Right atrium auricular region (tissue), 2 donors: ENCODE measurements around the gene COL4A6. TPM values are rescaled to one million over a fixed set of nuclear protein-coding genes. Genes with fewer than 3 reads are reported as not detected.

Experiments used
- DNase-seq: peaks from one replicate; pipeline ENCODE4 v3.0.0-alpha.2; 2019; ENCODE audit warnings: low spot score
- H3K27ac ChIP-seq, 2 donors: fragments of 200-600 bp; sonication (generic); 1 replicate in 1 of 2; 2 replicates in 1 of 2; pipeline ENCODE4 v1.5.1; 2016 to 2019
- H3K27me3 ChIP-seq, 2 donors: fragments of 200-600 bp; sonication (generic); one replicate each; pipeline versions ENCODE4 v1.5.1 to v1.6.0; 2017 to 2019
- H3K36me3 ChIP-seq: fragments of 200-600 bp; sonication (generic); one replicate; pipeline ENCODE4 v1.5.1; 2016
- H3K4me1 ChIP-seq, 2 donors: fragments of 200-600 bp; sonication (generic); one replicate each; pipeline versions ENCODE4 v1.5.1 to v1.6.0; 2017 to 2019
- H3K4me3 ChIP-seq, 2 donors: fragments of 200-600 bp; sonication (generic); 1 replicate in 1 of 2; 2 replicates in 1 of 2; pipeline ENCODE4 v1.5.1; 2017 to 2019; ENCODE audit warnings: mild to moderate bottlenecking in 1 of 2, moderate library complexity in 1 of 2
- H3K9me3 ChIP-seq, 2 donors: fragments of 200-600 bp; sonication (generic); one replicate each; pipeline ENCODE4 v1.5.1; 2019
- total RNA-seq, 2 donors: library from RNA; depleted of rRNA; stranded (reverse); fragments of >200 nt; gene quantifications; one replicate each; pipeline ENCODE4 v1.1.0, GENCODE V29; 2016
- TF ChIP-seq, protein P1 (sequence below), 2 donors: fragments of 200-600 bp; sonication (generic); IDR thresholded peaks; one replicate each; pipeline ENCODE4 v1.5.1; 2019; ENCODE audit warnings: antibody characterized with exemption in 2 of 2

Gene COL4A6
- total RNA-seq, 2 donors from 2014 or later: 4.6 to 17.7 TPM

DNA sequence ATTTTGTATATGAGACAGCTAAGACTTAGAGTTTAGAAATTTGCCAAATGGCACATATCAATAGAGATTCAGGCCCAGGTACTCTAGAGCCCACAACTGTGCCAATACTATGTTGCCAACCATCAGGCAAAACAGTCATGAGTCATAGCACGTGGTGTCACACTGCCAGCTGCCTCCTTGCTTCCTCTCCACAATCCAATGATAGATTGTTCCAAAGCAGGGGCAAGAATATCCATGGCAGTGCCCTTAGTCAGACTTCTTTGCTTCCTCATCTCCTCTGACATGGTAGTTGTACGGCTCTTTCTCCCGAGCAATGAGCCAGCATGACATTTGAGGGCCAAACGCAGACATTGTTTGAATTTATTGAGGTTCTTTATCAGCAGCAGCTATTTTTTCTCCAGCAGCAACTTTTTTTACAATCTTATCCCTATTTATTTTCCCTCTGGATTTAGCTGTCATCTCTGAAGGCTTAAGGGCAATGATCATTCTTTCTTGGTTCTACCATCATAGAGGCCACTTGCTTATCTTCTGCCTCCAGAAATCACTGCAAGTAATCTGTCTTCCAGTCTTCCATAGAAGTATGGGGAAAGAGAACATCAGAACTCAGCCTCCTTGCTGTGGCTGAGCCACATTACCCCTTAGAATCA, 169.7 kb downstream of the COL4A6 start:
- TF ChIP-seq, protein P1, sequence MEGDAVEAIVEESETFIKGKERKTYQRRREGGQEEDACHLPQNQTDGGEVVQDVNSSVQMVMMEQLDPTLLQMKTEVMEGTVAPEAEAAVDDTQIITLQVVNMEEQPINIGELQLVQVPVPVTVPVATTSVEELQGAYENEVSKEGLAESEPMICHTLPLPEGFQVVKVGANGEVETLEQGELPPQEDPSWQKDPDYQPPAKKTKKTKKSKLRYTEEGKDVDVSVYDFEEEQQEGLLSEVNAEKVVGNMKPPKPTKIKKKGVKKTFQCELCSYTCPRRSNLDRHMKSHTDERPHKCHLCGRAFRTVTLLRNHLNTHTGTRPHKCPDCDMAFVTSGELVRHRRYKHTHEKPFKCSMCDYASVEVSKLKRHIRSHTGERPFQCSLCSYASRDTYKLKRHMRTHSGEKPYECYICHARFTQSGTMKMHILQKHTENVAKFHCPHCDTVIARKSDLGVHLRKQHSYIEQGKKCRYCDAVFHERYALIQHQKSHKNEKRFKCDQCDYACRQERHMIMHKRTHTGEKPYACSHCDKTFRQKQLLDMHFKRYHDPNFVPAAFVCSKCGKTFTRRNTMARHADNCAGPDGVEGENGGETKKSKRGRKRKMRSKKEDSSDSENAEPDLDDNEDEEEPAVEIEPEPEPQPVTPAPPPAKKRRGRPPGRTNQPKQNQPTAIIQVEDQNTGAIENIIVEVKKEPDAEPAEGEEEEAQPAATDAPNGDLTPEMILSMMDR (IDR thresholded peaks at IDR 0.05): no peak
- peaks cover 0 to 6% of the 10 kb centered on the region in 2 donors for H3K9me3 ChIP-seq
- no peaks in the 10 kb centered on the region for H3K27me3 ChIP-seq
- H3K36me3 ChIP-seq: no peaks in the 10 kb centered on the region
- H3K4me3 ChIP-seq: no peak overlapping the region
- H3K4me1 ChIP-seq: no peaks in the 10 kb centered on the region
- no peak for DNase-seq
- H3K27ac ChIP-seq: no peak overlapping the region

DNA sequence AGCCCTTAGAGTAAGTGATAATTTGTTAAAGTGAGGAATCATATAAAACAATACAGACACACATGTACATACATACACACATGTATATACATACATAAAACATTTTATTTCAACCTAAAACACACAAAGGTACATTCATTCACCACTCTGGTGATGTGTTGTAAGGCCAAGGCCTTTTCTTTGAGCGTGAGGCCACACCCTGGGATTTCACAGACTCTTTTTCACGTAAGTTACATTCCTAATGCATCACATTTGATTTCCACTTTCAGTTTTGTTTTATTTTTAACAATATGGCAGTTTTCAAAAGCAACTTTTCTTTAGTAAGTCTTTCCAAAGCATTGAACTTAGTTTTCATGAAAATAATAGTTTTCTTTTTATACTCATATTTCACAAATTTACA, 170.7 kb downstream of the COL4A6 start:
- no peaks in the 10 kb centered on the region for H3K36me3 ChIP-seq
- H3K4me1 ChIP-seq: no peaks in the 10 kb centered on the region
- DNase-seq: no peak
- TF ChIP-seq, protein P1 (IDR thresholded peaks at IDR 0.05): no peak
- no peak overlapping the region for H3K27ac ChIP-seq
- H3K4me3 ChIP-seq: no peak overlapping the region
- peaks cover 0 to 6% of the 10 kb centered on the region in 2 donors for H3K9me3 ChIP-seq
- H3K27me3 ChIP-seq: no peaks in the 10 kb centered on the region

DNA sequence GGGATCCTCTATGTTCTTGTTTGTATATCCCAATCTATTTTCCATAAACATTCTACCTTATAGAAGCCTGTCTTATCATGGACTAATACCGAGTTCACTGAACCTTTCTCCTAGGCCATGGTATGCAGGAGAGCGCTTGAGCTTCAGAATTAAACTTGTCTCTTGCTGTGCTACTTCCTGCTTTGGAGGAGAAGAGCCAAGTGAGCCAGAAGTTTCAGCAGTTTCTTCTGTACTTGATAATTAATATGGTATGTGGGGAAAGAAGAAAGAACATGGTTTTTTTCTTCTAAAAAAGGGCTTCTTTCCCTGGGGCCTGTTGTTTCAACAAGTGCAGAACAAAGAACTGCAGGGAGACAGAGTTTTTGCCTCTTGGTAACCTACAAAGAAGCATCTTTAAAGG, 173.8 kb downstream of the COL4A6 start:
- Histone ChIP-seq H3K9me3 (peaks cover 0 to 6% of the 10 kb centered on the region in 2 donors), H3K27me3 (no peaks in the 10 kb centered on the region), H3K4me1 (no peaks in the 10 kb centered on the region), H3K4me3 (no peak overlapping the region), H3K36me3 (no peaks in the 10 kb centered on the region), H3K27ac (no peak overlapping the region)
- DNase-seq: no peak
- TF ChIP-seq, protein P1 (IDR thresholded peaks at IDR 0.05): no peak

DNA sequence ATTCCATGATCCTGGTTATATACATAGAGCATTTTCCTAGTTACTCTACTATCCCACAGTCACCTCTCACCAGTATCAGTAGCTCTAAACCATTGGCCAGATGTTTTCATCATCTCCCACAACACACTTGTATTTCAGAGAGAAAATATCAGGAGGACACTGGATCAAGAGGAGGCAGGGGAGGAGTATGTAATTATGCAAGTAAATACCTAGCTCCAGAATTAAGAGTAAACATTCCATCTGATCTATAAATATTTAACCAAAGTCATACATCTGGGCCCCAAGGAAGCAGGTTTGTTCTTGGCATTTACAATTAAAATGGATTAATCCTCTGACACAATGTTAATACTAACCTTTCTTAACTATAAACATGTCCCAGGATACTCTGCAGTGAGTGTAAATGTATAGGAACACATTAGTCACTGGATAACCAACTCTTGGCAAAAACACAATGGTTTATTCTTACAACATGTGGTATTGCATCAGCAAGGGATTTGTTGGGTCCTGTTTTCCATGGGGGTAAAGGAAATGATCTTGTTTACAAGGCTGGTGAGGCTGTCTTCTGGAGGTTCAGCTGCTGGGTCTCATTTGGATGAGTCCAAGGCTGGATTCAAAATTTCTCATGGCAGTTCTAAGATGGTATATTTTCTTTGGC, 176.5 kb downstream of the COL4A6 start:
- no peak overlapping the region for H3K27ac ChIP-seq
- TF ChIP-seq, protein P1 (IDR thresholded peaks at IDR 0.05): no peak

DNA sequence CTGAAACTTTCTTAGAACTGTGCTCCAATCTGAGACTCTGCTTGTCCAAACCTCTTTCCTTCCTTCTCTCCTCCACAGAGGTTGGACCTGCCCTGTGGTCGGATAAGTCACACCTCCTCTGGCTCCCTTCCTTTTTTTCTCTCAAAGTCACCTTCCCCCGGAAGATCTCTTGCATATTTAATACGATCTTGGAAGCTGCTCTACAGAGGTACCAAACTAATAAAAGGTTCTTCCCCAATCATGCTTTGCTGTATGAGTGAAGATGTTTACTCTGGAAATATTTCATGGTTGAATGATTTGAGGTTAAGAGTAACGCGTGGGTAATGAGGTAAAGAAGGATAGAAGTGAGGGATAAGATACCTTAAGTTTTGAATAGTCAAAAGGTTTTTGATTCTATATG, 180.7 kb downstream of the COL4A6 start:
- H3K36me3 ChIP-seq: no peaks in the 10 kb centered on the region
- DNase-seq: no peak
- H3K27me3 ChIP-seq: no peaks in the 10 kb centered on the region
- H3K9me3 ChIP-seq: peaks cover 0 to 5% of the 10 kb centered on the region in 2 donors
- no peak overlapping the region for H3K4me3 ChIP-seq
- no peaks in the 10 kb centered on the region for H3K4me1 ChIP-seq
- no peak overlapping the region for H3K27ac ChIP-seq
- TF ChIP-seq, protein P1 (IDR thresholded peaks at IDR 0.05): no peak

More for the DNA sequence above, 176.5 kb downstream of the COL4A6 start:
- Histone ChIP-seq H3K27me3 (no peaks in the 10 kb centered on the region), H3K9me3 (peaks cover 0 to 2% of the 10 kb centered on the region in 2 donors), H3K4me3 (no peak overlapping the region), H3K4me1 (no peaks in the 10 kb centered on the region), H3K36me3 (no peaks in the 10 kb centered on the region)
- DNase-seq: no peak
